VCaP (cell line): ENCODE results near the gene CFAP47.
"Not testable (repeated sequence)": the region's sequence is repeated elsewhere in the genome, so short reads cannot be mapped to it uniquely, and the experiment has no call there.

Experiments
- H3K27ac ChIP-seq: fragments of 450-650 bp; 2 replicates; pipeline ENCODE4 v1.5.1; 2017
- CTCF ChIP-seq: fragments of 450-650 bp; conservative IDR thresholded peaks from 2 replicates; pipeline ENCODE4 v1.5.1; 2017; ENCODE audit warnings: mild to moderate bottlenecking, moderate library complexity

The CFAP47 gene

GRCh38 chrX:36159254-36159653 is 239.7 kb downstream of the CFAP47 start:
- no peak overlapping the region for H3K27ac ChIP-seq
- no peak for TF ChIP-seq CTCF

- H3K27ac ChIP-seq, result no peak overlapping the region
- no peak for TF ChIP-seq CTCF
These were observed 240.5 kb downstream of the CFAP47 start for GRCh38 chrX:36160081-36160480.

- H3K27ac ChIP-seq, result no peak overlapping the region
- no peak for TF ChIP-seq CTCF
These were observed 279.0 kb downstream of the CFAP47 start for GRCh38 chrX:36198575-36198974.

GRCh38 chrX:36199928-36200327 is 280.4 kb downstream of the CFAP47 start:
- no peak overlapping the region for H3K27ac ChIP-seq
- no peak for TF ChIP-seq CTCF

GRCh38 chrX:36214924-36215323 is 295.4 kb downstream of the CFAP47 start:
- H3K27ac ChIP-seq, result no peak overlapping the region

GRCh38 chrX:36218801-36219200 is 299.3 kb downstream of the CFAP47 start:
- no peak overlapping the region for H3K27ac ChIP-seq
- no peak for TF ChIP-seq CTCF

More at GRCh38 chrX:36214924-36215323, 295.4 kb downstream of the CFAP47 start:
- no peak for TF ChIP-seq CTCF

- not testable (repeated sequence) for H3K27ac ChIP-seq
These were observed 315.4 kb downstream of the CFAP47 start for GRCh38 chrX:36234840-36235528.

GRCh38 chrX:36241397-36241796 is 321.9 kb downstream of the CFAP47 start:
- H3K27ac ChIP-seq, result no peak overlapping the region
- no peak for TF ChIP-seq CTCF
